ENCODE measurements around the gene APBB2.

Gene APBB2

GRCh38 chr4:41135801-41136200 lies 78.5 kb downstream of the APBB2 start:
- H3K4me3 ChIP-seq (ENCODE audit: low read depth, low read length), result no peak overlapping the region
- TF ChIP-seq MAX (IDR thresholded peaks at IDR 0.05; ENCODE audit: low read depth, low read length) (no peak), CTCF (IDR thresholded peaks at IDR 0.05; ENCODE audit: low read depth, low read length) (no peak)
- DNase-seq (ENCODE audit: low read depth), result no peak

GRCh38 chr4:41134581-41134980 lies 79.8 kb downstream of the APBB2 start:
- no peak for DNase-seq (ENCODE audit: low read depth)
- no peak overlapping the region for H3K4me3 ChIP-seq (ENCODE audit: low read depth, low read length)
- TF ChIP-seq CTCF (IDR thresholded peaks at IDR 0.05; ENCODE audit: low read depth, low read length) (no peak), MYC (IDR thresholded peaks at IDR 0.05; ENCODE audit: low read depth, low read length) (no peak), POLR2A (IDR thresholded peaks at IDR 0.05; ENCODE audit: extremely low read depth, insufficient read length) (no peak), MAX (IDR thresholded peaks at IDR 0.05; ENCODE audit: low read depth, low read length) (no peak)

DNA sequence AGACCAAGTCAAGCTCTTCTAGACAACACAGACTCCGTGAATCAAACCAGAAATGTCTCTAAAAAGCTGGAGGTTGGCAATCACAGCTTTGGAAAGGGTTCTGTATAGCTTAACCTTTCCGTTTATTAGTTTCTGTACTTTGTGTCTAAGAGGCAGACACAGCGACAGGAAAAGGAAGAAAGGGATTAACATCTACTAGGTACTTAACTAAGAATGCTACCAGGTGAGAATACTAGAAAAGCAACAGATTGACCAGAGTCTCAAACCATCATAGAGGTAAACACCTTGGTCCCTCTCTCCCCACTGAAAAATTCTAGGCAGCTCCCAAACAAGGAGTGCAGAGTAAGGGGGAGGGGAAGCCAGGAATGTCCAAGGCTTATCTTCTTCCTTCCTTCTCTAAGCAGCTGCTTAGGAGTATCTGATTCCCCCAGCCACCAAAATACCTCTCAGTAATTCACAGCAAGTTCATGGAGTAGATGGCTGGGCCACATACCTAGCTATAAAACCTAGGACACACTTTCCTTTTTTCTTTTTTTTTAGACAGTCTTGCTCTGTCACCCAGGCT lies 80.8 kb downstream of the APBB2 start:
- no peak for TF ChIP-seq MYC (IDR thresholded peaks at IDR 0.05; ENCODE audit: low read depth, low read length)
- TF ChIP-seq POLR2A (IDR thresholded peaks at IDR 0.05; ENCODE audit: extremely low read depth, insufficient read length), result no peak
- TF ChIP-seq MAX (IDR thresholded peaks at IDR 0.05; ENCODE audit: low read depth, low read length), result no peak
- no peak for TF ChIP-seq CTCF (IDR thresholded peaks at IDR 0.05; ENCODE audit: low read depth, low read length)
- DNase-seq (ENCODE audit: low read depth), result no peak
- no peak overlapping the region for H3K4me3 ChIP-seq (ENCODE audit: low read depth, low read length)

GRCh38 chr4:41132055-41132683 lies 82.2 kb downstream of the APBB2 start:
- DNase-seq (ENCODE audit: low read depth), result peak; percentile 9
- H3K4me3 ChIP-seq (ENCODE audit: low read depth, low read length), result no peak overlapping the region
- TF ChIP-seq MYC (IDR thresholded peaks at IDR 0.05; ENCODE audit: low read depth, low read length) (no peak), CTCF (IDR thresholded peaks at IDR 0.05; ENCODE audit: low read depth, low read length) (no peak), MAX (IDR thresholded peaks at IDR 0.05; ENCODE audit: low read depth, low read length) (no peak), POLR2A (IDR thresholded peaks at IDR 0.05; ENCODE audit: extremely low read depth, insufficient read length) (no peak)

GRCh38 chr4:41129936-41130440 lies 84.4 kb downstream of the APBB2 start:
- no peak for DNase-seq (ENCODE audit: low read depth)
- TF ChIP-seq MAX (IDR thresholded peaks at IDR 0.05; ENCODE audit: low read depth, low read length), result no peak
- TF ChIP-seq MYC (IDR thresholded peaks at IDR 0.05; ENCODE audit: low read depth, low read length), result no peak
- no peak for TF ChIP-seq CTCF (IDR thresholded peaks at IDR 0.05; ENCODE audit: low read depth, low read length)
- no peak for TF ChIP-seq POLR2A (IDR thresholded peaks at IDR 0.05; ENCODE audit: extremely low read depth, insufficient read length)
- H3K4me3 ChIP-seq (ENCODE audit: low read depth, low read length), result no peak overlapping the region

All from NB4 (cell line).